Tibial artery (tissue), 4 donors: ENCODE results near the gene KLHL34.

Experiments used
- DNase-seq, 2 donors: peaks; one replicate each; pipeline ENCODE4 v3.0.0-alpha.2; 2019
- H3K27ac ChIP-seq, 2 donors: fragments of 200-600 bp; sonication (generic) in 1 of 2; 1 replicate in 1 of 2; 2 replicates in 1 of 2; pipeline ENCODE4 v1.5.1; 2018 to 2019; ENCODE audit warnings: mild to moderate bottlenecking in 1 of 2
- H3K27me3 ChIP-seq, 2 donors: fragments of 200-600 bp; sonication (generic) in 1 of 2; one replicate each; pipeline versions ENCODE4 v1.5.1 to v1.6.0; 2016 to 2019
- H3K36me3 ChIP-seq, 3 donors: fragments of 200-600 bp; sonication (generic) in 2 of 3; one replicate each; pipeline ENCODE4 v1.5.1; 2016 to 2019; ENCODE audit warnings: mild to moderate bottlenecking in 2 of 3
- H3K4me1 ChIP-seq, 4 donors: fragments of 200-600 bp; sonication (generic) in 2 of 4; 1 replicate in 3 of 4; 2 replicates in 1 of 4; pipeline ENCODE4 v1.5.1; 2016 to 2019
- H3K4me3 ChIP-seq, 2 donors: fragments of 200-600 bp; sonication (generic) in 1 of 2; 1 replicate in 1 of 2; 2 replicates in 1 of 2; pipeline ENCODE4 v1.5.1; 2018 to 2019; ENCODE audit warnings: mild to moderate bottlenecking in 2 of 2
- H3K9me3 ChIP-seq, 3 donors: fragments of 200-600 bp; sonication (generic) in 1 of 3; one replicate each; pipeline ENCODE4 v1.5.1; 2016 to 2019
- intact Hi-C: fragments of 100-400 bp; cut with DNase I; formaldehyde crosslinking; loops from one replicate; pipeline ENCODE4 v1.15.0; 2023; ENCODE audit warnings: low total_unique reads
- TF ChIP-seq, protein P1 (sequence below), 2 experiments: fragments of 200-600 bp in 1 of 2; fragments of 450-650 bp in 1 of 2; IDR thresholded peaks; one replicate each; pipeline ENCODE4 v1.5.1; 2017 to 2019; ENCODE audit warnings: antibody characterized with exemption in 2 of 2, mild to moderate bottlenecking in 1 of 2, moderate library complexity in 1 of 2

The KLHL34 gene

DNA sequence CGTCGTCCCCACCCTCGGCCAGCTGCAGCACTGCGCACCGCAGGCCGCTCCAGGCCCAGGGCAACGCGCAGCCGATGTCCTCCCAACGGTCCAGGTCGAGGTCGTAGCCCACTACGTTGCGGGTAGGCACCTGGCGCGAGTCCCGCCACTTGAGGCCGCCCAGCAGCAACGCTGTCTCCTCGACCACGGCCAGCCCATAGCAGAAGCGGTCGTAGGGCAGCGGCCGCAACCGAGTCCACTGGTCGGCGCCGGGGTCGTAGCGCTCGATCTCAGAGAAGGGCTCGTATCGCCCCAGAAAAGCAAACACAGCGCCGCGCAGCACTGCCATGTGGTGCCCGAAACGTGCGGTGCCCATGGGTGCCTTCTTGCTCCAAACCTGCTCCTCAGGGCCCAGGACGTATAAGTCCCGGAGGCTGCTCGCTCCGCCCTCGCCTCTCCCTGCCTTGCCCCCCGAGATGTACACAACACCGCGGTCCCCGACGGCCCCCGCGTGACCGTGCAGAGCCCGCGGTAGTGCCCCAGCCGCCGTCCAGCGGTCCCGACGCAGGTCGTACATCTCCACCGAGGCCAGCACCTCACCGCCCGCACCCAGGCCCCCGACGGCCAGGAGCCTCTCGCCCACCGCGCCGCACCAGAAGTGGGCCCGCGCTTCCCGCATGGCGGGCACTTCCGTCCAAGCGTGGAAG lies 2.1 kb downstream of the KLHL34 start:
- DNase-seq: no peak
- Histone ChIP-seq H3K9me3 (no peaks in the 10 kb centered on the region), H3K27ac (no peak overlapping the region), H3K4me1 (peaks cover 0 to 3% (median 0%) of the 10 kb centered on the region in 4 donors), H3K27me3 (peaks cover 0 to 26% of the 10 kb centered on the region in 2 donors), H3K36me3 (no peaks in the 10 kb centered on the region), H3K4me3 (peak overlapping the region; percentile 23 to 31)
- TF ChIP-seq, protein P1, sequence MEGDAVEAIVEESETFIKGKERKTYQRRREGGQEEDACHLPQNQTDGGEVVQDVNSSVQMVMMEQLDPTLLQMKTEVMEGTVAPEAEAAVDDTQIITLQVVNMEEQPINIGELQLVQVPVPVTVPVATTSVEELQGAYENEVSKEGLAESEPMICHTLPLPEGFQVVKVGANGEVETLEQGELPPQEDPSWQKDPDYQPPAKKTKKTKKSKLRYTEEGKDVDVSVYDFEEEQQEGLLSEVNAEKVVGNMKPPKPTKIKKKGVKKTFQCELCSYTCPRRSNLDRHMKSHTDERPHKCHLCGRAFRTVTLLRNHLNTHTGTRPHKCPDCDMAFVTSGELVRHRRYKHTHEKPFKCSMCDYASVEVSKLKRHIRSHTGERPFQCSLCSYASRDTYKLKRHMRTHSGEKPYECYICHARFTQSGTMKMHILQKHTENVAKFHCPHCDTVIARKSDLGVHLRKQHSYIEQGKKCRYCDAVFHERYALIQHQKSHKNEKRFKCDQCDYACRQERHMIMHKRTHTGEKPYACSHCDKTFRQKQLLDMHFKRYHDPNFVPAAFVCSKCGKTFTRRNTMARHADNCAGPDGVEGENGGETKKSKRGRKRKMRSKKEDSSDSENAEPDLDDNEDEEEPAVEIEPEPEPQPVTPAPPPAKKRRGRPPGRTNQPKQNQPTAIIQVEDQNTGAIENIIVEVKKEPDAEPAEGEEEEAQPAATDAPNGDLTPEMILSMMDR (IDR thresholded peaks at IDR 0.05): no peak
- intact Hi-C loops: no loop called here

DNA sequence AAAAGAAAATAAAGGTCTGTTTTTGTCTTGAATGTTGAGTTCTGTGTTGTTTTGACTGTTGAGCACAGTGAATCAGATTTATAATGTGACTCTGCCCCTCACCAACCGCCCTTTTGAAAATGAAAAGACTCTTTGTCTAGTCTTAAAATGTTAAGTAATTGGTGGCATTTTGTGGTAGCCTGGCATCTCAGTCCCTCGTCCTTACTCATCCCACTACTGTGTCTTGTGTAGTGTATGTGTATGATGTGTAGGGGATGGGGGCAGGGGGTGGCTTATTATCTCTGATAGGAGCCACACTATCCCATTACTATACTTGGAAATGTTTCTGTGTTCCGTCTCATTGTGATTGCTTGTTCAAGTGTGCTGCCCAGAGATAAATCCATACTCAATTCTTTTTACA lies 12.2 kb downstream of the KLHL34 start:
- TF ChIP-seq, protein P1 (IDR thresholded peaks at IDR 0.05): no peak
- no peak overlapping the region for H3K27ac ChIP-seq
- H3K36me3 ChIP-seq: no peaks in the 10 kb centered on the region
- no peaks in the 10 kb centered on the region for H3K27me3 ChIP-seq
- H3K9me3 ChIP-seq: no peaks in the 10 kb centered on the region
- intact Hi-C loops: no loop called here
- no peak overlapping the region for H3K4me3 ChIP-seq
- no peaks in the 10 kb centered on the region for H3K4me1 ChIP-seq
- DNase-seq: no peak

DNA sequence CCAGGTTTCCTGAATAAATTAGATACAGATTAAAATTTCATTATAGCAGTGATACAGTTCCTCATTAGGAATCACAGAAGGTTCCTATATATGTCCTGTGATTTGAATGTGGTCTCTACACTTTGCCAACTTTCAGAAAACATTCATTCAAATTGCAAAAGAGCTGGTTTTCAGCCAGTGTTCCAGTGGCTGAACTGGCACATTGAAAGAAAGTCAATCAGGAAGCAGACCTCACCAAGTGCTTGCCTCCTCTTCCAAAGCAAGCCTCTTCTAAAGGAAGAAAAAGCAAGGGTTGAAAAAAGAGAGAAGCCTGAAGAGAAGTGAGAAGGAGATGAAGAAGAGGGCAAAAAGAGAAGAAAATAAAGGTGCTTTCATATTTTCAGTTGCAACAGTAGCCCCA lies 12.7 kb downstream of the KLHL34 start:
- Histone ChIP-seq H3K9me3 (no peaks in the 10 kb centered on the region), H3K4me3 (no peak overlapping the region), H3K27me3 (no peaks in the 10 kb centered on the region), H3K36me3 (no peaks in the 10 kb centered on the region), H3K4me1 (no peaks in the 10 kb centered on the region), H3K27ac (no peak overlapping the region)
- no peak for DNase-seq
- intact Hi-C loops: no loop called here
- TF ChIP-seq, protein P1 (IDR thresholded peaks at IDR 0.05): no peak

DNA sequence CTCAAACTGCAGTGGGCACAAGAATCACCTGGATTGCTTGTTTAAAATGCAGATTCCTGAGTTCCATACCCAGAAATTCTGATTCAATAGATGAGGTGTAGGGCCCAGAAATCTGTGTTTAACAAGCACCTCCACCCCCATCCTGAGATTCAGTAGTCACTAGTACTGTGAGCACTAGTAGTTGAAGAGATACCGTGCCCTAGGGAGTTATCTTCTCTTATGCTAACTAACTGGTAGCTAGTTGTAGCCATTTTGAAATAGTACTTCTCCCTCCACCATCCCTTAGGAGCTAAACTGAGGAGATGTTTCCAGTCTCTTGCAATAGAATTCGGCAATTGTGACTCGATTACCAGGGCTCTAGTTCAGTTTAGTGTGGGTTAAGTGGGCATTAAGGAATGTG lies 18.4 kb downstream of the KLHL34 start:
- no peak overlapping the region for H3K27ac ChIP-seq
- no peak overlapping the region for H3K4me3 ChIP-seq
- no peaks in the 10 kb centered on the region for H3K9me3 ChIP-seq
- DNase-seq: no peak
- TF ChIP-seq, protein P1 (IDR thresholded peaks at IDR 0.05): no peak
- no peaks in the 10 kb centered on the region for H3K27me3 ChIP-seq
- H3K4me1 ChIP-seq: no peaks in the 10 kb centered on the region
- intact Hi-C loops: no loop called here
- H3K36me3 ChIP-seq: no peaks in the 10 kb centered on the region

DNA sequence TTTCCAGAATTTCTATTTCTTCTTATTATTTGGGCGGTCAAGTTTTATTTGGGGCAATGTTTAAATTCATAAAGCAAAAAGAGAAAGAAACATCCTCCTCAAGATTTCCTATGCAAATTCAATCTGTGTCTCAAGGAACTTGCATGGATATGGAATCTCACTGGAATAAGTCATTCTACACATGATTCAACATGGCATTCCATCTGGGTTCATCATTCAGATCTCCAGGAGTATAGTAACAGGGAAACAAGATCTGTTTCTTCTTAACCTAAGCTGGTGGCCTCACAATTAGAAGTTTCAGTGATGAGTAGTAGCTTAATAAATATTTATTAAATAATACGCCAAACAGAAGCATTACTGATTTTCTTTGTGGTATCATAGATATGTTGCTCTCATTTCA lies 19.8 kb downstream of the KLHL34 start:
- Histone ChIP-seq H3K27me3 (no peaks in the 10 kb centered on the region), H3K4me3 (no peak overlapping the region), H3K36me3 (no peaks in the 10 kb centered on the region), H3K4me1 (no peaks in the 10 kb centered on the region), H3K27ac (no peak overlapping the region), H3K9me3 (no peaks in the 10 kb centered on the region)
- intact Hi-C loops: no loop called here
- no peak for DNase-seq
- TF ChIP-seq, protein P1 (IDR thresholded peaks at IDR 0.05): no peak

DNA sequence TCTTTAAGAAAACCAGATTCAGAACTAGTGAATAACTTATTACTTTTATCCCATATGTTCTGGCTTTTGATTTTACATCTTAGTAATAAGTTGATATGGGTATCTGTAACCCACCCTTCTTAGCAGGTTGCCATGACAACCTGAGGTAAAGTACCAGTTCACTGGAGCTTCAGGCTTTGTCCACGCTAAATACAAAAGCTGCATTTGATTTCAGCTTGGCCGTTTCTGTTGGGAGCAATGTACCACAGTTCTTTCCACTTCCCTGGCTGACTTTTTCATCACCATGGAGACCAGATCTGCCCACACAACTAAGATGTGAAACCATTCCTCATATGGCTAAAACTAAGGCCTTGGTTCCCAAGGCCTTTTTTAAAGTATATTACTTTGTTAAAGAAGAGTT lies 26.1 kb downstream of the KLHL34 start:
- H3K9me3 ChIP-seq: no peaks in the 10 kb centered on the region
- H3K4me3 ChIP-seq: no peak overlapping the region
- no peaks in the 10 kb centered on the region for H3K4me1 ChIP-seq
- no peaks in the 10 kb centered on the region for H3K27me3 ChIP-seq
- no peak for DNase-seq
- TF ChIP-seq, protein P1 (IDR thresholded peaks at IDR 0.05): no peak
- no peaks in the 10 kb centered on the region for H3K36me3 ChIP-seq
- intact Hi-C loops: no loop called here
- H3K27ac ChIP-seq: no peak overlapping the region
